ENCODE data around the gene SLC35C1.

DNA sequence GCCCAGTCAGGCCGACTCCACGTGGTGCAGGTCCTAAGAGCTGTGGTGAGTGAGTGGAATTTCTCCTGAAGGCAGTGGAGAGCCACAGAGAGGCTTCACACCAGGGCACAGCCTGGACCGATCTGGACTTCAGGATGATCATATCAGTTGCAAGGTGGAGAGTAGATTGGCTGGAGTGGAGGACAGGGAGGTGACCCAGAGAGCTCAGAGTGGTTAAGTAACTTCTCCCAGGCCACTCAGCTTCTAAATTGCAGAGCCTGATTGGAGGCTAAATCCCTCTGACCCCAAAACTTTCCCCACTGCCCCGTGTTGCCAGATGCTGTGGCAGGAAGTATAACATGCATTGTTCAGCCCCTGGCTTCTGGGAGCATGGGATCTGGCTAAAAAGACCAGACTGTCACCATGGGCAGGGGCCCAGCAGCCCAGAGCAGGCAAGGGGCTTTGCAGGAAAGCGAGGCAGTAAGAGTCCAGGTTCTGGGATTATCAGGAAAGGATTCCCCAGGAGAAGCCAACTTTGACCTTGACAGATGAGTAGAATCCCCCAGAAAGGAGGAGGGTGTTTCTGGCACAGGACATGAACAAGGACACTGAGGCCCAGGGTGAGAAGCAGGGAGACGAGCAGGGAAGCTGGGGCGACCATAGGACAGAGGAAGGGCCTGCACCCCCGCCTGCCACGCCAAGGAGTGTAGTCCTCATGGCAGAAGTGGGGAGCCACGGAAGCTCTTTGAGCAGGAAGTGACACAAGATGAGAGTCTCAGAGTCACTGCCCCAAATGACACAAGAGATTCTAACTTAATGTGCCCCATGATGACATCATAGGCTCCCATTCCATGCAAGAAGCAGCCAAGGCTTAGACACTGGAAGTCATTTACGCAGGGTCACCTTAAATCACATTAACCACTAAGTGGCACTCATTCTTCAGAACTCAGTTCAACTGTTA, 4.8 kb downstream of the SLC35C1 start:
- TF ChIP-seq YY1 (IDR thresholded peaks at IDR 0.05; ENCODE audit: insufficient read depth, insufficient read length) (no peak), ZNF274 (IDR thresholded peaks at IDR 0.05; ENCODE audit: low read depth, low read length) (no peak), SUZ12 (IDR thresholded peaks at IDR 0.05; ENCODE audit: extremely low read depth, insufficient read depth, insufficient read length) (no peak)

All from NT2/D1 (cell line).